B cell (primary cell): ENCODE results near the gene SLC7A5. TPM values are rescaled to one million over a fixed set of nuclear protein-coding genes. Genes with fewer than 3 reads are reported as not detected.

Experiments used
- ATAC-seq: fragments of 200-7000 bp; cut with Tn5 transposase; one replicate; pipeline ENCODE4 v1.10.0; 2021; ENCODE audit warnings: low read depth, mild to moderate bottlenecking, moderate number of reproducible peaks, moderate library complexity
- CTCF ChIA-PET: fragments of 350-600 bp; sonication (Branson Sonifier 250); formaldehyde crosslinking; loops from one replicate; lab custom pipeline; 2021; ENCODE audit warnings: antibody characterized with exemption, inconsistent platforms; lab: Charles Lee
- POLR2A ChIA-PET: fragments of 350-600 bp; sonication (Branson Sonifier 250); formaldehyde crosslinking; loops from one replicate; lab custom pipeline; 2021; ENCODE audit warnings: antibody characterized with exemption; lab: Charles Lee
- DNase-seq: peaks from one replicate; pipeline ENCODE4 v3.0.0; 2013
- H2AFZ ChIP-seq: 2 replicates; pipeline ENCODE4 v1.6.1; 2012; ENCODE audit warnings: mild to moderate bottlenecking, low read depth, low read length; ENCODE audit not compliant: insufficient read depth, poor library complexity, severe bottlenecking
- H3K27ac ChIP-seq, 2 donors: 1 replicate in 1 of 2; 2 replicates in 1 of 2; pipeline ENCODE4 v1.5.1; 2012 to 2013; ENCODE audit warnings: low read length in 2 of 2, mild to moderate bottlenecking in 2 of 2, moderate library complexity in 1 of 2
- H3K27me3 ChIP-seq, 4 experiments: fragments of 200-600 bp in 1 of 4; sonication (generic) in 1 of 4; replicated peaks in 1 of 4; 1 replicate in 2 of 4; 2 replicates in 2 of 4; pipeline versions ENCODE4 v1.6.1 to v1.7.0; 2013 to 2016; ENCODE audit warnings: low read length in 3 of 4, mild to moderate bottlenecking in 2 of 4, mixed read lengths in 1 of 4, moderate library complexity in 1 of 4; ENCODE audit not compliant: insufficient read depth in 4 of 4, control insufficient read depth in 3 of 4; ENCODE audit errors: control extremely low read depth in 1 of 4
- H3K36me3 ChIP-seq, 2 experiments: replicated peaks in 1 of 2; 1 replicate in 1 of 2; 2 replicates in 1 of 2; pipeline versions ENCODE4 v1.6.1 to v1.7.1; 2013; ENCODE audit warnings: low read length in 1 of 2; ENCODE audit not compliant: insufficient read depth in 2 of 2, control insufficient read depth in 1 of 2; ENCODE audit errors: control extremely low read depth in 1 of 2, extremely low read depth in 1 of 2
- H3K4me1 ChIP-seq, 2 donors: fragments of 200-600 bp in 1 of 2; sonication (generic) in 1 of 2; 1 replicate in 1 of 2; 2 replicates in 1 of 2; pipeline versions ENCODE4 v1.5.1 to v1.6.1; 2013 to 2017; ENCODE audit warnings: low read length in 2 of 2; ENCODE audit not compliant: control insufficient read depth in 2 of 2, insufficient read depth in 2 of 2
- H3K4me2 ChIP-seq: replicated peaks from 2 replicates; pipeline ENCODE3; 2012; ENCODE audit warnings: mild to moderate bottlenecking, low read depth, low read length; ENCODE audit not compliant: poor library complexity, severe bottlenecking
- H3K4me3 ChIP-seq, 5 experiments: fragments of 200-600 bp in 1 of 5; sonication (generic) in 1 of 5; 1 replicate in 3 of 5; 2 replicates in 2 of 5; pipeline versions ENCODE4 v1.5.1 to v1.7.0; 2011 to 2016; ENCODE audit warnings: low read length in 4 of 5, mild to moderate bottlenecking in 4 of 5, low read depth in 2 of 5, control low read depth in 1 of 5, moderate library complexity in 1 of 5; ENCODE audit not compliant: insufficient read depth in 1 of 5; ENCODE audit errors: control extremely low read depth in 1 of 5, extremely low read depth in 1 of 5
- H3K79me2 ChIP-seq: fragments of 200-600 bp; sonication (generic); one replicate; pipeline ENCODE4 v1.6.0; 2016; ENCODE audit warnings: low read length; ENCODE audit not compliant: control insufficient read depth, insufficient read depth
- H3K9ac ChIP-seq: fragments of 200-600 bp; sonication (generic); 2 replicates; pipeline ENCODE4 v1.6.1; 2017; ENCODE audit warnings: mild to moderate bottlenecking, low read length, moderate library complexity
- H3K9me3 ChIP-seq, 3 donors: one replicate each; pipeline versions ENCODE4 v1.6.1 to v1.7.1; 2013; ENCODE audit warnings: low read length in 2 of 3; ENCODE audit not compliant: control insufficient read depth in 2 of 3, insufficient read depth in 1 of 3; ENCODE audit errors: control extremely low read depth in 1 of 3
- H4K20me1 ChIP-seq: 2 replicates; pipeline ENCODE4 v1.6.0; 2012; ENCODE audit warnings: mild to moderate bottlenecking, low read length; ENCODE audit not compliant: insufficient read depth, control insufficient read depth, poor library complexity, severe bottlenecking
- H3K27ac Mint-ChIP-seq: one replicate; pipeline ENCODE4 v1.8.0; 2021; ENCODE audit warnings: mixed read lengths
- H3K27me3 Mint-ChIP-seq: one replicate; pipeline ENCODE4 v1.8.0; 2021; ENCODE audit warnings: mixed read lengths
- H3K4me1 Mint-ChIP-seq: one replicate; pipeline ENCODE4 v1.8.0; 2021; ENCODE audit warnings: mixed read lengths
- H3K4me3 Mint-ChIP-seq: one replicate; pipeline ENCODE4 v1.8.0; 2021; ENCODE audit warnings: mixed read lengths
- H3K9me3 Mint-ChIP-seq: one replicate; pipeline ENCODE4 v1.8.0; 2022; ENCODE audit warnings: mixed read lengths; ENCODE audit not compliant: insufficient read depth
- EZH2 ChIP-seq: IDR thresholded peaks from 2 replicates; pipeline ENCODE4 v1.6.1; 2012; ENCODE audit warnings: borderline replicate concordance, low read depth, mild to moderate bottlenecking, moderate library complexity, low read length; ENCODE audit not compliant: insufficient read depth, poor library complexity, severe bottlenecking
- WGBS: methylation state at CpG from one replicate; pipeline ENCODE4 v1.1.5; 2013; ENCODE audit warnings: missing lambda C conversion rate; ENCODE audit not compliant: insufficient coverage; 5-methylcytosine and 5-hydroxymethylcytosine counted together
- intact Hi-C: fragments of 100-400 bp; cut with micrococcal nuclease; formaldehyde crosslinking; loops from one replicate; pipeline ENCODE4 v1.10.0; 2022
- polyA plus RNA-seq: library from polyadenylated mRNA; depleted of rRNA; stranded (reverse); fragments of >200 nt; gene quantifications from 2 replicates; pipeline ENCODE4 v1.2.3, GENCODE V29; 2012
- total RNA-seq, 2 donors: library from RNA; stranded (reverse); fragments of 120-200 nt in 1 of 2; gene quantifications; 1 replicate in 1 of 2; 2 replicates in 1 of 2; pipeline versions ENCODE4 v1.2.3 to v1.2.4, GENCODE V29; 2013 to 2022
- TF ChIP-seq, protein P1 (sequence below): fragments of 200-600 bp; IDR thresholded peaks from one replicate; pipeline ENCODE4 v1.8.0; 2022; ENCODE audit warnings: antibody characterized with exemption, mild to moderate bottlenecking

SLC7A5 gene
- total and polyA plus RNA-seq, 2 donors (not counting 1 experiment from before 2014, with no cell fraction given): 2.5 to 20.9 TPM

DNA sequence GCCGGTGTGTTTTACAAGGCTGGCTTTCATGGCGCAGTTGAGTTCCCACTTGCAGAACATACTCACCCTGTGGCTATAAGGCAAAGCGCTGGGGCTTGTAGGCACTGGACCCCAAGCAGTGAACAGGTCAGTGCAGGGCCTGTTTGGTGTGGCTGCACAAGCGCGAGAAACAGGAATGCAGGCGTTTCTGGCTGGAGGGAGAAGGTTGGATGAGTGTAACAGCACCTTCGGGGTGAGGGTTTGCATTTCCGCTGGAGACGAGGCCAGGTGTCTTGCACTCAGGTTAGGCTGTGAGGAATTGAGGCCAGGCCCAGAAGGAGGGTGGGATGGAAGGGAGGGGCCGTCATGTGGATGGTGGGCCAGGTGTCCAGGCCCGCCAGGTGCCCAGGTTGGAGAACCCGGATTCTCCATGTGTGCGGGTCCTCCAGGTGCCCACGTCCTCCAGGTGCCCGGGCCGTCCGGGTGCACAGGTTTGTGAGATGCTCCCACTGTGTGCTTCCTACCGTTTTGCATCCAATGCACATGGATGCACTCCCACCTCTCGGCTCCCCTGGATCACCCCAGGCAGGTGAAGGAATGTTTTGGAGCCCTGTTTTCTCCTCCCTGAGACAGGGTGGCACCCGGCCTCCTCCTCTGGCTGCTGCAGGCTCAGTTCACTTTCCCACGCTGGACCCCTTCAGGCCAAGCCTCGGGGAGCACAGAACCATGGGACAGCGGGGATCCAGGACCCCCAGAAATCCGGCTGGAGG lies 46.0 kb downstream of the SLC7A5 start:
- H3K4me3 ChIP-seq: no peak overlapping the region
- no peaks in the 10 kb centered on the region for H3K36me3 ChIP-seq
- peaks cover 3% of the 10 kb centered on the region for H3K27me3 Mint-ChIP-seq
- peaks cover 5% of the 10 kb centered on the region for H3K4me1 Mint-ChIP-seq
- H3K9me3 ChIP-seq: peaks cover 0 to 7% (median under 1%) of the 10 kb centered on the region in 3 donors
- TF ChIP-seq EZH2: no peak
- TF ChIP-seq, protein P1, sequence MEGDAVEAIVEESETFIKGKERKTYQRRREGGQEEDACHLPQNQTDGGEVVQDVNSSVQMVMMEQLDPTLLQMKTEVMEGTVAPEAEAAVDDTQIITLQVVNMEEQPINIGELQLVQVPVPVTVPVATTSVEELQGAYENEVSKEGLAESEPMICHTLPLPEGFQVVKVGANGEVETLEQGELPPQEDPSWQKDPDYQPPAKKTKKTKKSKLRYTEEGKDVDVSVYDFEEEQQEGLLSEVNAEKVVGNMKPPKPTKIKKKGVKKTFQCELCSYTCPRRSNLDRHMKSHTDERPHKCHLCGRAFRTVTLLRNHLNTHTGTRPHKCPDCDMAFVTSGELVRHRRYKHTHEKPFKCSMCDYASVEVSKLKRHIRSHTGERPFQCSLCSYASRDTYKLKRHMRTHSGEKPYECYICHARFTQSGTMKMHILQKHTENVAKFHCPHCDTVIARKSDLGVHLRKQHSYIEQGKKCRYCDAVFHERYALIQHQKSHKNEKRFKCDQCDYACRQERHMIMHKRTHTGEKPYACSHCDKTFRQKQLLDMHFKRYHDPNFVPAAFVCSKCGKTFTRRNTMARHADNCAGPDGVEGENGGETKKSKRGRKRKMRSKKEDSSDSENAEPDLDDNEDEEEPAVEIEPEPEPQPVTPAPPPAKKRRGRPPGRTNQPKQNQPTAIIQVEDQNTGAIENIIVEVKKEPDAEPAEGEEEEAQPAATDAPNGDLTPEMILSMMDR: no peak
- peaks cover 2 to 8% of the 10 kb centered on the region in 2 donors for H3K4me1 ChIP-seq
- H3K27ac ChIP-seq: no peak overlapping the region
- DNase-seq (no peak), ATAC-seq (no peak)
- no peaks in the 10 kb centered on the region for H4K20me1 ChIP-seq
- intact Hi-C loops: no loop called here
- no peak overlapping the region for H3K4me2 ChIP-seq
- POLR2A ChIA-PET: no interaction called here
- H3K27ac Mint-ChIP-seq: no peak overlapping the region
- no peaks in the 10 kb centered on the region for H3K27me3 ChIP-seq
- H3K79me2 ChIP-seq: no peaks in the 10 kb centered on the region
- CTCF ChIA-PET: no interaction called here
- no peak overlapping the region for H3K9ac ChIP-seq
- H2AFZ ChIP-seq: no peak overlapping the region
- WGBS: 86% methylated on average over 24 of the region's 24 CpGs
- H3K9me3 Mint-ChIP-seq: no peaks in the 10 kb centered on the region
- no peak overlapping the region for H3K4me3 Mint-ChIP-seq
